Measurements from ENCODE around the gene TNKS2.

DNA sequence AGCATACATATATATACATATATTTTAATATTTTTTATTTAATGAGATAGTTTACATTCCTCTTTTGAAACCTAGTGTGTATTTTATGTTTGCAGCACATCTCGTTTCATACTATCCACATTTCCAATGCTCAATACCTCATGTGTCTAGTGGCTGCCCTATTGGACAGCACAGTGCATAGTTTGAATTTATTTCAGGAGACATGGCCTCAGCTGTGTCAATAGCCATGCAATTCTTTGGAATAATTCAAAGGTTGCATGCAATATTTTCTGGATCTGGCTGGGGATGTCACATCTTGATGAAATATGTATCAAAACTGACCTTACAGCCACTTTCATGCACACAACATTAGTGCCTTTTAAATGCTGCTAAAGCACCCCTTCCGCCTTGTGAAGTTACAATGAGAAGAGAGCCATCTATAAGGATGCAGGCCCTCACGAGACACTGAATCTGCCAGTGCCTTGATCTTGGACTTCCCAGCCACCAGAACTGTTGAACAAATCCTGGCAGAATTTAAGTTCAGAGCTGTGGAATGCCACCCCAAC lies 98.1 kb downstream of the TNKS2 start:
- TF ChIP-seq, protein P1, sequence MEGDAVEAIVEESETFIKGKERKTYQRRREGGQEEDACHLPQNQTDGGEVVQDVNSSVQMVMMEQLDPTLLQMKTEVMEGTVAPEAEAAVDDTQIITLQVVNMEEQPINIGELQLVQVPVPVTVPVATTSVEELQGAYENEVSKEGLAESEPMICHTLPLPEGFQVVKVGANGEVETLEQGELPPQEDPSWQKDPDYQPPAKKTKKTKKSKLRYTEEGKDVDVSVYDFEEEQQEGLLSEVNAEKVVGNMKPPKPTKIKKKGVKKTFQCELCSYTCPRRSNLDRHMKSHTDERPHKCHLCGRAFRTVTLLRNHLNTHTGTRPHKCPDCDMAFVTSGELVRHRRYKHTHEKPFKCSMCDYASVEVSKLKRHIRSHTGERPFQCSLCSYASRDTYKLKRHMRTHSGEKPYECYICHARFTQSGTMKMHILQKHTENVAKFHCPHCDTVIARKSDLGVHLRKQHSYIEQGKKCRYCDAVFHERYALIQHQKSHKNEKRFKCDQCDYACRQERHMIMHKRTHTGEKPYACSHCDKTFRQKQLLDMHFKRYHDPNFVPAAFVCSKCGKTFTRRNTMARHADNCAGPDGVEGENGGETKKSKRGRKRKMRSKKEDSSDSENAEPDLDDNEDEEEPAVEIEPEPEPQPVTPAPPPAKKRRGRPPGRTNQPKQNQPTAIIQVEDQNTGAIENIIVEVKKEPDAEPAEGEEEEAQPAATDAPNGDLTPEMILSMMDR (conservative IDR thresholded peaks at IDR 0.05) = no peak
- TF ChIP-seq ZFX (IDR thresholded peaks at IDR 0.05) = no peak

Measured in C4-2B (cell line).